NCI-H2227 (cell line): ENCODE data around the gene CDC14A.

Experiments
- DNase-seq: peaks from one replicate; lab custom pipeline; 2025; ENCODE audit not compliant: unreplicated experiment; lab: John Stamatoyannopoulos, UW

Gene CDC14A

GRCh38 chr1:100482748-100483147, 130.4 kb downstream of the CDC14A start:
- no peak for DNase-seq

DNA sequence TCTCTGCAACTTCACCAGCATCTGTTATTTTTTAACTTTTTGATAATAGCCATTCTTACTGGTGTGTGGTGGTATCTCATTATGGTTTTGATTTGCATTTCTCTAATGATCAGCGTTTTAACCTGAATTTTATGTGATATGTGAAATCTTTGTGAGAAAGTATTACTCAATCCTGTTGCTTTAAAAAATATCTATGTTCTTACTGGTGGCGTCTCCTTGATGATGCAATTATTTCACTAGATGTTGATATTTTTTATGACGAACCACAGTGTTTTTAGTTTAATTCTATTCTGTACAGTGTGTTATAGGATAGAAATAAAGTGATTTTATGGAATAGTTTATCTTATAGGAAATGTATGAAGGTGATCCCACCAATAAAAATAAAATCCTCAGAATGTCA, 130.9 kb downstream of the CDC14A start:
- DNase-seq = no peak

DNA sequence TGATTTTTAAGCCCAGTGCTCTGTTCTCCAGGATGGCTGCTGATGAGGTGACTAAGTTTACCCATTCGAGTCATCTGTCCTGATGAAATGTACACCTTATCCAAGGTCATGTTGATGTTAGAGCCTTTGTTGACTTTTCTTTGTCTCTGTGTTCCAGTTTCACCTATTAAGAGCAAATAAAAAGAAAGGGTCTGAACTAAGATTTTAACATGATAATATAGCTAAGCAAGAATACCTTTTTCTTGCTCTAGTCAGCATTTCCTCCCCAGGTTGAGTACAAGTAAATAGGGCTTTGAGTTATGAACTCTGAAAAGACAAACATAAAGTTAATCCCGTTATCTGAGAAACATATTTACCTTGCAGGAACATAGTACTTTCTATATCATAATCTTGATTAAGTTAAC, 133.6 kb downstream of the CDC14A start:
- no peak for DNase-seq

DNA sequence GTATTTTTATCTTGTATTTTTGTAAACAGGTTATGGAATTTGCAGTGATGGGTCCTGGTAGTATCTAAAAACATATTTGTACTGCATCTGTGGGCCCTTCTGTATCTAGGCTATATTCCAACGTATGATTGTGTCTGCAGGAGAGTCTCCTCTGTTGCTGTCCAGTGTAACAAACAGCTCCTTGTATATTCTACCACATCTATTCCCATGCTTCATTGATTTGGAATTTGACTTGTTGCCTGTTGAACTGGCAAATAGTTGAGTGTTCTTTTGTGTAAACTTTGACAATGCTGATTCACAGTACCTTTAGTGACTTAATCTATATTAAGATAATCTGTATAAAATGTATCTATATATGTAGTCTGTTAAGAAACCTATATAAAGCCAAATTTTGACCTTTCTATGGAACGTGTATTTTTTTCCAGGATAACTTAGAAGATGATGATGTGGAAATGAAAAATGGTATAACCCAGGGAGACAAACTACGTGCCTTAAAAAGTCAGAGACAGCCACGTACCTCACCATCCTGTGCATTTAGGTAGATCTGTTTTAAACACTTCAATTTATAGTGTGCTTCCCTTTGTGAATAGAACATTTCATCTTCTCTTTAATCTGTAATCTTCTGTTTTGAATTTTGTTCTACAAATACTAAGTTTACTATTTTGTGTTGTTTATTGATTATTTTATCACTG, 142.2 kb downstream of the CDC14A start:
- no peak for DNase-seq

DNA sequence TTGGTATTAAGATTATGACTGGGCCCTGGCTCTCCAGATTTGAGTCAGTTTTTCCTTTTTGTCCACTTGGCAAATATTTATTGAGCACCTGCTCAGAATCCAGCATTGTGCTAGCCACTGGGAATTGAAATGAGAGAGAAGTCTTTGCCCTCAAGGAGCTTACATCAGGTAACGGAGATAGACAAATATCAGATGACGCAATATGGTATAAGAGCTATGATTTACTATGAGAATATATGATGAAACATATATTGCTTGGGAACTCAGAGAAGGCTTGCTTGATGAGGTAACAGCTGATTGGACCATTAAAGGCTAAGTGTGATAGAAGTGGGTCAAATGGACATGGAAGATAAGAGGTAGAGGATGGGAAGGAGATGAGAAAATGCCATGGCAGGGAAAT, 144.6 kb downstream of the CDC14A start:
- no peak for DNase-seq

GRCh38 chr1:100497796-100498195, 145.5 kb downstream of the CDC14A start:
- no peak for DNase-seq

DNA sequence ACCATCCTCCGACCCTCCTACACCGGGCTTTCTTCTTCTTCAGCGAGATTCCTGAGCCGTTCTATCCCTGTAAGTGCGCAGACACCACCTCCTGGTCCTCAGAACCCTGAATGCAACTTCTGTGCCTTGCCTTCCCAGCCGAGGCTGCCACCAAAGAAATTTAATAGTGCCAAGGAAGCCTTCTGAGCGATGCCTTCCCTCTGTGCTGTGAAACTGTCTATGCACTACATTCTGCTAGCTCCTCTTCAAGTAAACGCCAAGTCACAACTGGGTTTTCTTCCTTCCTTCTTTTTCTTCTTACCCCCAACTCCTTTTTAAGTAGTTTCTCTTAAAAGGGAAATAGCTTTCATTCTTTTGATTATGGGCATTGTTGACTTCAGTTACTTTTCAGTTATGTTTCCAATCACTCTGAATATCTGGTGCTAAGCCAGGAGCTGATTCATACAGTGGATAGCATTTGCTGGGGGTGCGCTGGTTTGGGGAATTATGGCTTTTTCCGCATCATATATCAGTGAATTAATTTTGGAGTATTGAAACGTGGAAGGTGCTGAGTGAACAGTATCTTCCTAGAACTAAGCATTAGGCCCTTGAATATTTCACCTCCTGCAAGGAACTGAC, 147.0 kb downstream of the CDC14A start:
- no peak for DNase-seq

- DNase-seq = no peak
These were observed 149.9 kb downstream of the CDC14A start for GRCh38 chr1:100502052-100502792.

GRCh38 chr1:100506217-100506616, 153.9 kb downstream of the CDC14A start:
- DNase-seq = no peak

DNA sequence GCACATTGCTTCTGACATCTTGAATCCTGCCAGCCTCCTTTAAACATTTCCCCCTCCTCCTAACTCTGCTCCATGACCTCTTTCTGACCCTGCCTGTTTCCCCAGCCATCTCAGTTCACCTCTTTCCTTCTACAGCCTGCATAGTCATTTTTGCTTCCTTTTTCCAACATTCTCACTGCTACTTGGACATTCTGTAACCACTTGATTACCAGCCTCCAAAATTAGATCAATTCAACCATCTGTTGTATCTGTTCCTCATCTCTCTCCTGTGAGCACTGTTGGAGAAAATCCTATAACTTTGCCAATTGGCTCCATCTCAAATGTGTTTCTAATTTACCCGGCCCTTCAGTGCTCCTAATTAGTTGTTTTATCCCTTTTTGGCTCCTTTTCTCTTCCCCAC, 158.1 kb downstream of the CDC14A start:
- no peak for DNase-seq

DNA sequence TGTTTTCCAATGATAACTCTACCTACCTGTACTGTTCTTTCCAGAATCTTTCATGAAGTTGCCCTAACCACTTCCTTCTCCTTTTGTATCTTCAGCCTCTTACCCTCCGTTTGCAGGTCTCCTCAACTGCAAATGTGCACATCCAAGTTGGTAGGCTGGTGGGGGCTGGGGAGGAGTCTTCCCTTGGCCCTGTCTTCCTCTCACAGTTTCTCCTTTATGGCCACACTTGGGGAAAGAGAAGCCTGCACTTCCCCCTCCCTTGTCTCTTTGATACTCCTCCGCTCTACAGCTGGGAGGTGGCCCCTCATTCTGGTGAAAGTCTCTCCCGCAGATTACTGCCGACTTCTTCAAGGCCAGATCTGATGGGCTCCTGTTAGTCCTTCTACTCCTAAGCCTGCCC, 158.8 kb downstream of the CDC14A start:
- DNase-seq = no peak

DNA sequence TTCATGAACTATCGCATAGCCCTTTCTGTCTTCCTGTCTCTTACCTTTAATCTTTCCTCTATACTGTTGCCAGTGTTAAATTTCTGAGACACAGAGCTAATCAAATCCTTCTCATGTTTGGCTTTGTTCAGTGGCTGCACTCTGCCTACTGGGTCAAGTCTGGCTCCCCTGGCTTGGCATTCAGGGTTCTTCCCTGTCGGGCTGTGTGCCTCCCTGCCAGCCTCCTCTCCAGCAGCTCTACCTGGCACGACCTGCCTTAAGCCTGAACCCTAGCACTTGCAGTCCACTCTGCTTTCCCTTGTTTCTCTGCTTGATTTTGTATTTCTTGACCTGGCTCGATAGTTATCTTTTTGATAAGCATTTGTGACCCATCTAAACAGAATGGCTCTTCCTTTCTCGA, 159.5 kb downstream of the CDC14A start:
- DNase-seq = no peak

- DNase-seq = no peak
These were observed 160.6 kb downstream of the CDC14A start for GRCh38 chr1:100512803-100513352.

DNA sequence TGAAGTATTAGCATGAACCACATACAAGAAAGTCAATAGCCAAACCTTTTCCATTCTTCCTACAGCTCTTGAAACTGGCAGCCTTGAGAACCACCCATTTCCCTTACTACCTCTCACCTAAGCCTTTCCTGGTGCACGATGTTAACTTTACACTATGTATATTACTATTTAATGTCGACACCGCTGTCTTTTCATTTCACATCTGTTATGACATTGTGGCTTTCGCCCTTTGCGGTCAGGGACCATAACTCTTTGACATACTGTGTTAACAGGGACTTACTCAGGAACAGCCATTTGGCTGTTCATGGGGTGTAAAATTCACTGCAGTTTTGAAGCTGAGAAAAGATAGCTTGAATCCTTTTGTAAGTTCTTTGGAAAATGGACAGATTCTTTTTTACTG, 164.6 kb downstream of the CDC14A start:
- no peak for DNase-seq

DNA sequence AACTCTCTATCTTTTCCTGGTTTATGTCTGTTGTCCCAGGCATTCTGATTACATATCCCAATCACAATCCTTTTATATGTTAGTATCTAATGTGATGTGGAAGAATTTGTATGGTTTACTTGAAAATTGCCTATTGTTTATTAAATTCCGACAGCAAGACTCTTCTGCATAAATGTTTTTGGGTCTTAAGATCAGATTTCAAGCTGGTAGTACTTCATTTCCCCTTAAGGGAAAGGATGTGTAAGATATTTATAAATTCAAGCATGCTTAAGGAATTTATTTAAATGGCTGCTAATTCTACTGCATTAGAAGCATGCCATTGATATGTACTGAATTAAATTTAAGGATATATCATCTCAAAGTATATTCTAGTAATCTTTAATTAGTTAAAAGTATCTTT, 165.2 kb downstream of the CDC14A start:
- DNase-seq = no peak

DNA sequence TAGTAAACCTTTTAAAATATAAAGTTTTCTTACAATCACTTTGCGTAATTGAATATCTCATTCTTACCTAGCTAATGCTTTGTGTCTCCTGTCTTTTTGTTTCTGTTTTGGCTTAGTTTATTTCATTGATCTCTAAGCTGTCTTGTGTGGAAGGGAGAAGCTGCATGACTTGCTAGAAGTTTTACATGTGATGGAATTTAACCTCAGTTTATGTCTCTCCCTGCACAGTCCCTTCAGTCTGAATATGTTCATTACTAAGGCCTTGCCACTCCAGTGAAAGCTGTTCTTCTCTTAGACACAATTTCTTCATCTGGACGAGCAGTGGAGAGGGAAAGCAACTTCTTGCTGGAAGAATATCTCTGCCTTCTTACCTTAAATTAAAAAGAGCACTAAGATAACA, 165.7 kb downstream of the CDC14A start:
- no peak for DNase-seq

DNA sequence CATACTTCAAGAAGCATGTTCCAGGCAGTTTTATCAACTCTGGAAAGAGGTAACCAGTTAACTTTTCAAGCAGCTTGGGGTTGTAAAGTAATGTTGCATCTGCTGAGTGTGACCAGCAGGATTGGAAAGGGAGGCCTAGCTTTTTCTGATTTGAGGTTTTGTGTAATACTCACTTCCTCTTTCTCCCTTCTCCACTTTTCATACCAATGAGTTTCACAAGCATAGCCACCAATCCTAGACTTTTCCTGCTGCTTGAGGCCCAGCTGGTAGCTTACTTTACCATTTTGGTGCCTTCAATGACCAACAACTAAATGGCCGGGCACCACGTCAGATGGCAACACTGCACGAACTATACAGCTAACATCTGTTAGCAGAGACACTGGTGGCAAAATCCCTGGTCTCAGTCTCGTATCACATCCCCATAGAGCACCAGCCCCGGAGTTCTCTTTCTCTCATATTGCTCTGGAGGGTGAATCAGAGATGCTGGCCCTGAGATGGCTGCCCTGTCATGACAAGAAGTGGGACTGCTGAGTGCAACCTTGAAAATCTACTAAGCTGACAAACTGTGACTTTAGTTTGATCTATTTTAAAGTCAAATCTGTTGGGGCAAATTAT, 170.8 kb downstream of the CDC14A start:
- DNase-seq = no peak

DNA sequence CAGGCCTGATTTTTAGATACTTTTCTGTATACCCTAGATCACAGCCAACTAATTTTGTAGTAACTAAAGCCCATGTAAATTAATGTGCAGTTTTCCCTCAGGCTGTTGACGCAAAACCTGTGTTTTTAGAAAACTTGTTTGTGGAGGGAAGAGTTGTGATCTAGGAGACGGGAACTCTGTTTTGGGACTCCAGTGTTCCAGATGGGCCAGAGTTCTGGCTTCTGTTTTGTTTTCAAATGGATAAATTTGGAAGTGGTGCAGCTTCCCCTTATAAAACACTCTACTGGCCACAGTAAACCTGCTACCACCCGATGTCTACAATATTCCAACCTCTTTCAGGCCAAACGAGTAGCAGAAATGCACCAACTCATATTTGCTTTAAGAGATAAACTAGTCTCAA, 172.0 kb downstream of the CDC14A start:
- no peak for DNase-seq

- DNase-seq = no peak
These were observed 174.6 kb downstream of the CDC14A start for GRCh38 chr1:100526894-100527293.

DNA sequence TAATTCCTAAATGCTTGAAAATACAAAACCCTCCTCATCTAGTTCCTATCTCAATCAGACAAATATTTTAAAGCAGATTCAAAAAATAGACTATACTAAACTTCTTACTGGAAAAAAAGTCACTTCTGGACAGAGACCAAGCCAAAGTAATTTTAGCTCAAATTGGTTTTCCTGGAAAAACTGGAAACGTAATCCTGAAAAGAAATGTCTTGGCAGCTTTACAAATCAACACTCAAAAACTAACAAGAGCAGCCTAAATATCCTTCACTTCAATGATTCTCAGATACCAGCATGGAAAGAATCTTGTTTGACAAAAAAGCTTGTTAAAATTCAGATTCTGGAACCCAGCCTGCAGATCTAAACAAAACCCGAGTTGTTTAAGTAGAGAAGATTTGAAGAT, 176.6 kb downstream of the CDC14A start:
- DNase-seq = no peak

GRCh38 chr1:100530141-100530540, 177.8 kb downstream of the CDC14A start:
- no peak for DNase-seq
